NCI-H2196 treated with DMSO at 0.1 percent for 48 hours (cell line): ENCODE measurements around the gene PRRG4.
"Not testable (repeated sequence)": the region's sequence is repeated elsewhere in the genome, so short reads cannot be mapped to it uniquely, and the experiment has no call there.

Experiments used
- DNase-seq: peaks from one replicate; lab custom pipeline; 2025; ENCODE audit not compliant: unreplicated experiment; lab: John Stamatoyannopoulos, UW

The PRRG4 gene

GRCh38 chr11:32829680-32830412 is at the start of gene PRRG4:
PRRG4 (plus strand) TSS chr11:32829927; CDS start chr11:32830530, 603 bp downstream.
- DNase-seq: peak; percentile 37

- not testable (repeated sequence) for DNase-seq
These were observed 48.9 kb upstream of the PRRG4 start for GRCh38 chr11:32780839-32781238.

GRCh38 chr11:32781721-32782120 is 48.0 kb upstream of the PRRG4 start:
- DNase-seq: no peak

GRCh38 chr11:32785262-32785661 is 44.5 kb upstream of the PRRG4 start:
- no peak for DNase-seq

- DNase-seq: no peak
These were observed 42.9 kb upstream of the PRRG4 start for GRCh38 chr11:32786811-32787210.

- DNase-seq: no peak
These were observed 38.8 kb upstream of the PRRG4 start for GRCh38 chr11:32790916-32791315.

GRCh38 chr11:32792111-32792947 is 37.4 kb upstream of the PRRG4 start:
- DNase-seq: no peak

- peak; percentile 7 for DNase-seq
These were observed 36.7 kb upstream of the PRRG4 start for GRCh38 chr11:32792948-32793475.

GRCh38 chr11:32794439-32794838 is 35.3 kb upstream of the PRRG4 start, which contains the start of gene CCDC73:
CCDC73 (minus strand) TSS chr11:32794662; CDS start chr11:32760243, 34,419 bp downstream.
- DNase-seq: no peak

- DNase-seq: no peak
These were observed 33.3 kb upstream of the PRRG4 start for GRCh38 chr11:32796425-32796824.

- peak; percentile 41 for DNase-seq
These were observed 20.4 kb upstream of the PRRG4 start for GRCh38 chr11:32809313-32809712.

- no peak for DNase-seq
These were observed 12.4 kb upstream of the PRRG4 start for GRCh38 chr11:32817181-32817851.

GRCh38 chr11:32817852-32818183 is 11.9 kb upstream of the PRRG4 start:
- DNase-seq: no peak

GRCh38 chr11:32819187-32819586 is 10.5 kb upstream of the PRRG4 start:
- DNase-seq: no peak

- DNase-seq: no peak
These were observed 9.2 kb upstream of the PRRG4 start for GRCh38 chr11:32820497-32820896.

GRCh38 chr11:32821517-32821916 is 8.2 kb upstream of the PRRG4 start:
- no peak for DNase-seq

GRCh38 chr11:32821917-32822560 is 7.7 kb upstream of the PRRG4 start:
- no peak for DNase-seq

GRCh38 chr11:32823617-32824016 is 6.1 kb upstream of the PRRG4 start:
- DNase-seq: not testable (repeated sequence)

GRCh38 chr11:32826113-32826512 is 3.6 kb upstream of the PRRG4 start:
- DNase-seq: no peak

- DNase-seq: no peak
These were observed 2.5 kb upstream of the PRRG4 start for GRCh38 chr11:32827276-32827675.

GRCh38 chr11:32829157-32829679 is 509 bp upstream of the PRRG4 start:
- DNase-seq: no peak
